ENCODE results near the gene TBC1D17.

GRCh38 chr19:49855676-49856573, 21.6 kb upstream of the TBC1D17 start:
- TF ChIP-seq, protein P1, sequence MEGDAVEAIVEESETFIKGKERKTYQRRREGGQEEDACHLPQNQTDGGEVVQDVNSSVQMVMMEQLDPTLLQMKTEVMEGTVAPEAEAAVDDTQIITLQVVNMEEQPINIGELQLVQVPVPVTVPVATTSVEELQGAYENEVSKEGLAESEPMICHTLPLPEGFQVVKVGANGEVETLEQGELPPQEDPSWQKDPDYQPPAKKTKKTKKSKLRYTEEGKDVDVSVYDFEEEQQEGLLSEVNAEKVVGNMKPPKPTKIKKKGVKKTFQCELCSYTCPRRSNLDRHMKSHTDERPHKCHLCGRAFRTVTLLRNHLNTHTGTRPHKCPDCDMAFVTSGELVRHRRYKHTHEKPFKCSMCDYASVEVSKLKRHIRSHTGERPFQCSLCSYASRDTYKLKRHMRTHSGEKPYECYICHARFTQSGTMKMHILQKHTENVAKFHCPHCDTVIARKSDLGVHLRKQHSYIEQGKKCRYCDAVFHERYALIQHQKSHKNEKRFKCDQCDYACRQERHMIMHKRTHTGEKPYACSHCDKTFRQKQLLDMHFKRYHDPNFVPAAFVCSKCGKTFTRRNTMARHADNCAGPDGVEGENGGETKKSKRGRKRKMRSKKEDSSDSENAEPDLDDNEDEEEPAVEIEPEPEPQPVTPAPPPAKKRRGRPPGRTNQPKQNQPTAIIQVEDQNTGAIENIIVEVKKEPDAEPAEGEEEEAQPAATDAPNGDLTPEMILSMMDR (conservative IDR thresholded peaks at IDR 0.05): no peak
- TF ChIP-seq ZFX (IDR thresholded peaks at IDR 0.05): no peak

Measured in C4-2B (cell line).